K562 (cell line): ENCODE data around the gene PADI1.

Experiments
- ARID3B ChIP-seq: fragments of 250-450 bp; sonication (Bioruptor Pico); IDR thresholded peaks from 2 replicates; pipeline ENCODE4 v1.4.0; 2020; ENCODE audit warnings: borderline replicate concordance
- CREM ChIP-seq: IDR thresholded peaks from 2 replicates; pipeline ENCODE4 v1.6.1; 2014; ENCODE audit warnings: antibody characterized with exemption, low read depth
- CTCF ChIP-seq, 3 experiments: IDR thresholded peaks in 2 of 3; conservative IDR thresholded peaks in 1 of 3; 2 replicates each; pipeline ENCODE4 v1.5.1; 2011 to 2012; ENCODE audit warnings: low read length in 3 of 3, mild to moderate bottlenecking in 3 of 3, control low read depth in 2 of 3, improper control_type of control experiment in 1 of 3, inconsistent platforms in 1 of 3, low read depth in 1 of 3, mixed read lengths in 1 of 3, moderate library complexity in 1 of 3; ENCODE audit not compliant: insufficient read depth in 2 of 3
- E2F1 ChIP-seq: sonication (generic); formaldehyde crosslinking; IDR thresholded peaks from 2 replicates; pipeline ENCODE4 v1.8.1; 2023; ENCODE audit warnings: mild to moderate bottlenecking, missing genetic modification reagents, moderate library complexity
- FOXJ3 ChIP-seq: sonication (generic); formaldehyde crosslinking; IDR thresholded peaks from 2 replicates; pipeline ENCODE4 v1.4.0; 2020; ENCODE audit warnings: mild to moderate bottlenecking, missing genetic modification reagents
- FOXM1 ChIP-seq, 2 experiments: fragments of 450-650 bp in 1 of 2; sonication (generic) in 1 of 2; formaldehyde crosslinking in 1 of 2; IDR thresholded peaks; 2 replicates each; pipeline versions ENCODE4 v1.6.1 to v1.9.0; 2017 to 2022; ENCODE audit warnings: low read depth in 2 of 2, mild to moderate bottlenecking in 2 of 2, missing genetic modification reagents in 1 of 2, moderate library complexity in 1 of 2
- JUNB ChIP-seq: fragments of 450-650 bp; formaldehyde crosslinking; conservative IDR thresholded peaks from 2 replicates; pipeline ENCODE4 v1.4.0; 2020; ENCODE audit warnings: mild to moderate bottlenecking
- RAD21 ChIP-seq, 2 experiments: fragments of 250-450 bp in 1 of 2; fragments of 450-650 bp in 1 of 2; sonication (Bioruptor Pico) in 1 of 2; formaldehyde crosslinking in 1 of 2; IDR thresholded peaks in 1 of 2; conservative IDR thresholded peaks in 1 of 2; 2 replicates each; pipeline versions ENCODE4 v1.4.0 to v1.8.0; 2020 to 2022; ENCODE audit warnings: mild to moderate bottlenecking in 2 of 2, moderate library complexity in 1 of 2
- REST ChIP-seq, 2 experiments: fragments of 450-650 bp; formaldehyde crosslinking in 1 of 2; IDR thresholded peaks; 2 replicates each; pipeline versions ENCODE4 v1.4.0 to v1.6.1; 2014 to 2020; ENCODE audit warnings: mild to moderate bottlenecking in 2 of 2, borderline replicate concordance in 1 of 2, low read depth in 1 of 2
- TF ChIP-seq, protein P1 (sequence below): sonication (generic); formaldehyde crosslinking; IDR thresholded peaks from 2 replicates; pipeline ENCODE4 v1.8.1; 2023; ENCODE audit warnings: mild to moderate bottlenecking, missing genetic modification reagents
- TF ChIP-seq, protein P2 (sequence below): fragments of 250-450 bp; sonication (Bioruptor Pico); IDR thresholded peaks from 2 replicates; pipeline ENCODE4 v1.8.0; 2022; ENCODE audit warnings: moderate library complexity, mild to moderate bottlenecking, inconsistent platforms

DNA sequence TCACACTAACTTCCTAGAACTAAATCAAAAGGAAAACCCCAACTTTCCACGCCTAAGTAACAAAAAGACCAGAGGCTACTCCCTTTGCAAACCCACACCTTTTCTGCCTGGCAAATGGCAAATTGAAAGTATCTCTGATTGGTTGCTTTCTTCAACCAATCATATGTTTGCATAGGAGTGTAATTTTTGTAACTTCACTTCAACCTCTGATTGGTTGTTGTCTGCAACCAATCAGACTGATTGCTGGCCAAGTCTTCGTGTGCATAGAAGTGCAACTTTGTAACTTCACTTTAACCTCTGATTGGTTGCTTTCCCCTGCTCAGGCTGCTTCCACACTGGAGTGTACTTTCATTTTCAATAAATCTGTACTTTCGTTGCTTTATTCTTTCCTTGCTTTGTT lies 48.8 kb upstream of the PADI1 start:
- TF ChIP-seq CTCF (IDR thresholded peaks at IDR 0.05 in 2 of 3, conservative IDR thresholded peaks at IDR 0.05 in 1 of 3; ENCODE audit: insufficient read depth in 2 of 3, low read depth in 1 of 3, low read length in 3 of 3): no peak
- TF ChIP-seq ARID3B: no peak
- no peak for TF ChIP-seq REST (IDR thresholded peaks at IDR 0.05; ENCODE audit: borderline replicate concordance)
- no peak for TF ChIP-seq REST (CRISPR knock-in tag; IDR thresholded peaks at IDR 0.05; ENCODE audit: low read depth)
- no peak for TF ChIP-seq FOXM1 (IDR thresholded peaks at IDR 0.05; ENCODE audit: low read depth)
- no peak for TF ChIP-seq FOXM1 (CRISPR knock-in tag; IDR thresholded peaks at IDR 0.05; ENCODE audit: low read depth)
- TF ChIP-seq, protein P1, sequence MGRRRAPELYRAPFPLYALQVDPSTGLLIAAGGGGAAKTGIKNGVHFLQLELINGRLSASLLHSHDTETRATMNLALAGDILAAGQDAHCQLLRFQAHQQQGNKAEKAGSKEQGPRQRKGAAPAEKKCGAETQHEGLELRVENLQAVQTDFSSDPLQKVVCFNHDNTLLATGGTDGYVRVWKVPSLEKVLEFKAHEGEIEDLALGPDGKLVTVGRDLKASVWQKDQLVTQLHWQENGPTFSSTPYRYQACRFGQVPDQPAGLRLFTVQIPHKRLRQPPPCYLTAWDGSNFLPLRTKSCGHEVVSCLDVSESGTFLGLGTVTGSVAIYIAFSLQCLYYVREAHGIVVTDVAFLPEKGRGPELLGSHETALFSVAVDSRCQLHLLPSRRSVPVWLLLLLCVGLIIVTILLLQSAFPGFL (CRISPR knock-in tag): no peak
- no peak for TF ChIP-seq JUNB
- TF ChIP-seq, protein P2, sequence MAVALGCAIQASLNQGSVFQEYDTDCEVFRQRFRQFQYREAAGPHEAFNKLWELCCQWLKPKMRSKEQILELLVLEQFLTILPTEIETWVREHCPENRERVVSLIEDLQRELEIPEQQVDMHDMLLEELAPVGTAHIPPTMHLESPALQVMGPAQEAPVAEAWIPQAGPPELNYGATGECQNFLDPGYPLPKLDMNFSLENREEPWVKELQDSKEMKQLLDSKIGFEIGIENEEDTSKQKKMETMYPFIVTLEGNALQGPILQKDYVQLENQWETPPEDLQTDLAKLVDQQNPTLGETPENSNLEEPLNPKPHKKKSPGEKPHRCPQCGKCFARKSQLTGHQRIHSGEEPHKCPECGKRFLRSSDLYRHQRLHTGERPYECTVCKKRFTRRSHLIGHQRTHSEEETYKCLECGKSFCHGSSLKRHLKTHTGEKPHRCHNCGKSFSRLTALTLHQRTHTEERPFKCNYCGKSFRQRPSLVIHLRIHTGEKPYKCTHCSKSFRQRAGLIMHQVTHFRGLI: no peak
- TF ChIP-seq CREM: no peak
- TF ChIP-seq E2F1: no peak
- TF ChIP-seq FOXJ3 (CRISPR knock-in tag): no peak
- TF ChIP-seq RAD21 (CRISPR knock-in tag; conservative IDR thresholded peaks at IDR 0.05 in 1 of 2, IDR thresholded peaks at IDR 0.05 in 1 of 2): no peak
